ENCODE data around the gene ECI2.
"Not testable (repeated sequence)": the region's sequence is repeated elsewhere in the genome, so short reads cannot be mapped to it uniquely, and the experiment has no call there.

Gene ECI2

GRCh38 chr6:4100655-4101054 lies 34.7 kb downstream of the ECI2 start:
- DNase-seq, result no peak

GRCh38 chr6:4093288-4093687 lies 42.1 kb downstream of the ECI2 start:
- no peak for DNase-seq

GRCh38 chr6:4091941-4092340 lies 43.4 kb downstream of the ECI2 start:
- no peak for DNase-seq

- DNase-seq, result not testable (repeated sequence)
Measured at GRCh38 chr6:4090043-4090442, 45.3 kb downstream of the ECI2 start.

GRCh38 chr6:4088704-4089103 lies 46.7 kb downstream of the ECI2 start:
- no peak for DNase-seq

- DNase-seq, result no peak
Measured at GRCh38 chr6:4085332-4085700, 50.1 kb downstream of the ECI2 start.

GRCh38 chr6:4084444-4085331 lies 50.7 kb downstream of the ECI2 start:
- DNase-seq, result no peak

GRCh38 chr6:4078691-4079471 lies 56.5 kb downstream of the ECI2 start, which contains the start of gene FAM217A:
TSS of gene FAM217A (minus strand) at chr6:4079137. CDS start at chr6:4077414, 1,723 bp downstream.
- no peak for DNase-seq

- no peak for DNase-seq
Measured at GRCh38 chr6:4074478-4075235, 60.7 kb downstream of the ECI2 start.

- no peak for DNase-seq
Measured at GRCh38 chr6:4071330-4071729, 64.0 kb downstream of the ECI2 start.

- no peak for DNase-seq
Measured at GRCh38 chr6:4069199-4069598, 66.2 kb downstream of the ECI2 start.

GRCh38 chr6:4067673-4068072 lies 67.7 kb downstream of the ECI2 start:
- no peak for DNase-seq

GRCh38 chr6:4066029-4066755 lies 69.2 kb downstream of the ECI2 start:
- DNase-seq, result peak; percentile 4
